Measurements from ENCODE around the gene CKS1B.

DNA sequence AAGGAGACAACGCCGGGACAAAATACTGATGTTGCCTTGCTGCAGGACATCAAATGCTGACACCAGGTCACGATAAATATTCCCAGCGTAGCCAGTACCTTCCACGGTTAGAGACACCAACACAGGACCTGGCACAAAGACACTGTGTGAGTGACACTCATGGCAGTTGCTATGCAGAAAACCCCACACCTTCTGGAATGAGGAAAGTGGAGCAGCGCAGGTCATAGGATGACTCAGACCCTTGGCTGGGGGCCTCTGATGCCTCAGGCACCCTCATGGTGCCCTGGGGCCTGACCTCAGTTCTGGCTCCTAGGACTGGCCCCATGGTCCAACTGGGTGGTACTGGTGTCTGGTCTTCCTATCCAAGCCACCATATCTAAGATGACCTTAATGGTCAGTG is 52.1 kb downstream of the CKS1B start:
- TF ChIP-seq TEAD4 (IDR thresholded peaks at IDR 0.05): no peak
- no peak for TF ChIP-seq ZBTB7A (IDR thresholded peaks at IDR 0.05; ENCODE audit: low read depth)
- TF ChIP-seq, protein P1, sequence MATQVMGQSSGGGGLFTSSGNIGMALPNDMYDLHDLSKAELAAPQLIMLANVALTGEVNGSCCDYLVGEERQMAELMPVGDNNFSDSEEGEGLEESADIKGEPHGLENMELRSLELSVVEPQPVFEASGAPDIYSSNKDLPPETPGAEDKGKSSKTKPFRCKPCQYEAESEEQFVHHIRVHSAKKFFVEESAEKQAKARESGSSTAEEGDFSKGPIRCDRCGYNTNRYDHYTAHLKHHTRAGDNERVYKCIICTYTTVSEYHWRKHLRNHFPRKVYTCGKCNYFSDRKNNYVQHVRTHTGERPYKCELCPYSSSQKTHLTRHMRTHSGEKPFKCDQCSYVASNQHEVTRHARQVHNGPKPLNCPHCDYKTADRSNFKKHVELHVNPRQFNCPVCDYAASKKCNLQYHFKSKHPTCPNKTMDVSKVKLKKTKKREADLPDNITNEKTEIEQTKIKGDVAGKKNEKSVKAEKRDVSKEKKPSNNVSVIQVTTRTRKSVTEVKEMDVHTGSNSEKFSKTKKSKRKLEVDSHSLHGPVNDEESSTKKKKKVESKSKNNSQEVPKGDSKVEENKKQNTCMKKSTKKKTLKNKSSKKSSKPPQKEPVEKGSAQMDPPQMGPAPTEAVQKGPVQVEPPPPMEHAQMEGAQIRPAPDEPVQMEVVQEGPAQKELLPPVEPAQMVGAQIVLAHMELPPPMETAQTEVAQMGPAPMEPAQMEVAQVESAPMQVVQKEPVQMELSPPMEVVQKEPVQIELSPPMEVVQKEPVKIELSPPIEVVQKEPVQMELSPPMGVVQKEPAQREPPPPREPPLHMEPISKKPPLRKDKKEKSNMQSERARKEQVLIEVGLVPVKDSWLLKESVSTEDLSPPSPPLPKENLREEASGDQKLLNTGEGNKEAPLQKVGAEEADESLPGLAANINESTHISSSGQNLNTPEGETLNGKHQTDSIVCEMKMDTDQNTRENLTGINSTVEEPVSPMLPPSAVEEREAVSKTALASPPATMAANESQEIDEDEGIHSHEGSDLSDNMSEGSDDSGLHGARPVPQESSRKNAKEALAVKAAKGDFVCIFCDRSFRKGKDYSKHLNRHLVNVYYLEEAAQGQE (IDR thresholded peaks at IDR 0.05; ENCODE audit: low read depth): no peak
- TF ChIP-seq NFIC (IDR thresholded peaks at IDR 0.05): no peak
- no peak for TF ChIP-seq CREB1 (IDR thresholded peaks at IDR 0.05; ENCODE audit: low read depth)
- no peak for TF ChIP-seq RAD21 (IDR thresholded peaks at IDR 0.05; ENCODE audit: low read depth)
- no peak for TF ChIP-seq FOXM1 (IDR thresholded peaks at IDR 0.05; ENCODE audit: borderline replicate concordance, low read depth)
- no peak for TF ChIP-seq MAX (IDR thresholded peaks at IDR 0.05)
- no peak for TF ChIP-seq EGR1 (IDR thresholded peaks at IDR 0.05)
- no peak for TF ChIP-seq TCF12 (IDR thresholded peaks at IDR 0.05; ENCODE audit: low read depth)
- TF ChIP-seq TAF1 (IDR thresholded peaks at IDR 0.05; ENCODE audit: low read depth): no peak
- no peak for TF ChIP-seq CEBPB (IDR thresholded peaks at IDR 0.05)
- no peak for TF ChIP-seq USF1 (IDR thresholded peaks at IDR 0.05)
- TF ChIP-seq EP300 (IDR thresholded peaks at IDR 0.05; ENCODE audit: borderline replicate concordance): no peak
